SK-N-SH (cell line): ENCODE results near the gene MAN2A2. TPM values are rescaled to one million over a fixed set of nuclear protein-coding genes. Genes with fewer than 3 reads are reported as not detected.

Experiments
- CTCF ChIA-PET: fragments of 300-600, 350-600 bp; formaldehyde crosslinking; extraction: SDS; loops from one replicate; lab custom pipeline; 2021; lab: Yijun Ruan, JAX
- POLR2A ChIA-PET: fragments of 350-600 bp; sonication (Branson Sonifier 250); formaldehyde crosslinking; extraction: SDS; loops from one replicate; lab custom pipeline; 2020; ENCODE audit warnings: antibody characterized with exemption, inconsistent platforms; lab: Yijun Ruan, JAX
- DNase-seq: peaks from one replicate; pipeline ENCODE4 v3.0.0; 2012
- H2AFZ ChIP-seq: fragments of 200-600 bp; sonication (generic); 2 replicates; pipeline ENCODE4 v1.8.1; 2016; ENCODE audit warnings: antibody characterized with exemption, mild to moderate bottlenecking, low read depth
- H3F3A ChIP-seq: fragments of 200-600 bp; sonication (generic); replicated peaks from 2 replicates; pipeline ENCODE3; 2016; ENCODE audit warnings: antibody characterized with exemption, mild to moderate bottlenecking; ENCODE audit not compliant: insufficient read depth
- H3K27ac ChIP-seq, 2 experiments: fragments of 200-500 bp in 1 of 2; fragments of 200-600 bp in 1 of 2; sonication (Bioruptor generic) in 1 of 2; sonication (generic), shearing (Covaris generic) in 1 of 2; 2 replicates each; pipeline versions ENCODE4 v1.5.1 to v1.6.1; 2014 to 2016; ENCODE audit warnings: low read depth in 2 of 2, inconsistent platforms in 1 of 2, low read length in 1 of 2, mild to moderate bottlenecking in 1 of 2, mixed read lengths in 1 of 2
- H3K27me3 ChIP-seq: fragments of 200-600 bp; sonication (generic), shearing (Covaris generic); 2 replicates; pipeline ENCODE4 v1.6.1; 2016; ENCODE audit warnings: mixed run types; ENCODE audit not compliant: insufficient read depth
- H3K36me3 ChIP-seq, 2 experiments: fragments of 200-500 bp in 1 of 2; fragments of 200-600 bp in 1 of 2; sonication (Bioruptor generic) in 1 of 2; sonication (generic) in 1 of 2; replicated peaks in 1 of 2; 2 replicates each; pipeline versions ENCODE3 to v1.5.1; 2014 to 2016; ENCODE audit warnings: low read length in 1 of 2, mild to moderate bottlenecking in 1 of 2; ENCODE audit not compliant: insufficient read depth in 2 of 2, control insufficient read depth in 1 of 2
- H3K4me1 ChIP-seq, 2 experiments: fragments of 200-500 bp in 1 of 2; fragments of 200-600 bp in 1 of 2; sonication (Bioruptor generic) in 1 of 2; sonication (generic), shearing (Covaris generic) in 1 of 2; 2 replicates each; pipeline versions ENCODE4 v1.5.1 to v1.6.1; 2014 to 2016; ENCODE audit warnings: low read depth in 1 of 2, low read length in 1 of 2, mixed run types in 1 of 2; ENCODE audit not compliant: insufficient read depth in 2 of 2, control insufficient read depth in 1 of 2
- H3K4me2 ChIP-seq: fragments of 200-600 bp; sonication (generic), shearing (Covaris generic); 2 replicates; pipeline ENCODE4 v1.6.1; 2017; ENCODE audit warnings: mixed run types
- H3K4me3 ChIP-seq, 2 experiments: fragments of 200-500 bp in 1 of 2; fragments of 200-600 bp in 1 of 2; sonication (Bioruptor generic) in 1 of 2; sonication (generic), shearing (Covaris generic) in 1 of 2; 2 replicates each; pipeline versions ENCODE4 v1.5.1 to v1.8.1; 2014 to 2016; ENCODE audit warnings: low read depth in 2 of 2, inconsistent platforms in 1 of 2, low read length in 1 of 2, mild to moderate bottlenecking in 1 of 2, mixed read lengths in 1 of 2, moderate library complexity in 1 of 2
- H3K79me2 ChIP-seq: fragments of 200-600 bp; sonication (generic); 2 replicates; pipeline ENCODE4 v1.8.1; 2017; ENCODE audit warnings: mild to moderate bottlenecking; ENCODE audit not compliant: insufficient read depth
- H3K9ac ChIP-seq: fragments of 200-600 bp; sonication (generic); 2 replicates; pipeline ENCODE4 v1.6.1; 2017; ENCODE audit warnings: mixed run types
- H3K9me2 ChIP-seq: fragments of 200-600 bp; sonication (generic); 2 replicates; pipeline ENCODE4 v1.6.1; 2017; ENCODE audit warnings: mixed run types
- H3K9me3 ChIP-seq: fragments of 200-600 bp; sonication (generic); 2 replicates; pipeline ENCODE4 v1.6.1; 2017; ENCODE audit warnings: mixed run types, mild to moderate bottlenecking, moderate library complexity
- H4K20me1 ChIP-seq: fragments of 200-600 bp; sonication (generic); 2 replicates; pipeline ENCODE4 v1.6.1; 2017; ENCODE audit warnings: mild to moderate bottlenecking, mixed run types; ENCODE audit not compliant: insufficient read depth
- CHD2 ChIP-seq: fragments of 150-350 bp; IDR thresholded peaks from 2 replicates; pipeline ENCODE4 v1.6.1; 2018; ENCODE audit warnings: low read length; ENCODE audit not compliant: partially characterized antibody
- ELF1 ChIP-seq: IDR thresholded peaks from 2 replicates; pipeline ENCODE4 v1.4.0; 2012
- EP300 ChIP-seq, 2 experiments: IDR thresholded peaks; 2 replicates each; pipeline versions ENCODE4 v1.4.0 to v1.6.1; 2012; ENCODE audit warnings: borderline replicate concordance in 1 of 2, low read depth in 1 of 2, low read length in 1 of 2
- FOXJ3 ChIP-seq: sonication (generic); formaldehyde crosslinking; IDR thresholded peaks from 2 replicates; pipeline ENCODE4 v1.5.1; 2020; ENCODE audit warnings: mild to moderate bottlenecking, missing genetic modification reagents
- MXI1 ChIP-seq: IDR thresholded peaks from 2 replicates; pipeline ENCODE4 v1.6.1; 2012; ENCODE audit warnings: mild to moderate bottlenecking, low read depth, low read length, improper control_type of control experiment
- RFX5 ChIP-seq: IDR thresholded peaks from 2 replicates; pipeline ENCODE4 v1.6.1; 2012; ENCODE audit warnings: mild to moderate bottlenecking, improper control_type of control experiment, low read length
- SIN3A ChIP-seq: IDR thresholded peaks from 2 replicates; pipeline ENCODE4 v1.6.1; 2012; ENCODE audit warnings: low read depth, mild to moderate bottlenecking, low read length, moderate library complexity, borderline replicate concordance
- SMC3 ChIP-seq: IDR thresholded peaks from 2 replicates; pipeline ENCODE4 v1.6.1; 2012; ENCODE audit warnings: low read depth, low read length, improper control_type of control experiment
- TEAD4 ChIP-seq: IDR thresholded peaks from 2 replicates; pipeline ENCODE4 v1.4.0; 2012; ENCODE audit warnings: mild to moderate bottlenecking, borderline replicate concordance; ENCODE audit not compliant: insufficient read depth
- USF2 ChIP-seq: fragments of 150-350 bp; IDR thresholded peaks from 2 replicates; pipeline ENCODE4 v1.6.1; 2017; ENCODE audit warnings: antibody characterized with exemption, low read length, low read depth, borderline replicate concordance
- WGBS: methylation state at CpG from one replicate; pipeline ENCODE4 v1.1.6; 2017; ENCODE audit warnings: low lambda C conversion rate; 5-methylcytosine and 5-hydroxymethylcytosine counted together
- polyA plus RNA-seq, 3 experiments: library from polyadenylated mRNA; depleted of rRNA; stranded (reverse); fragments of >200 nt; gene quantifications; 2 replicates each; pipeline ENCODE4 v1.2.3, GENCODE V29; 2012
- TF ChIP-seq, protein P1 (sequence below): IDR thresholded peaks from 2 replicates; pipeline ENCODE4 v1.4.0; 2012; ENCODE audit warnings: low read depth, borderline replicate concordance

MAN2A2 gene
- polyA plus RNA-seq, 1 of the 3 experiments (the other 2 are of a cell fraction) = 35.0 TPM

- no peak for TF ChIP-seq CHD2
- TF ChIP-seq FOXJ3 (CRISPR knock-in tag) = no peak
- no peak for TF ChIP-seq RFX5
- TF ChIP-seq USF2 = no peak
- TF ChIP-seq TEAD4 = no peak
- TF ChIP-seq SIN3A = no peak; the same call in 1 of the 2 replicates
- TF ChIP-seq, protein P1, sequence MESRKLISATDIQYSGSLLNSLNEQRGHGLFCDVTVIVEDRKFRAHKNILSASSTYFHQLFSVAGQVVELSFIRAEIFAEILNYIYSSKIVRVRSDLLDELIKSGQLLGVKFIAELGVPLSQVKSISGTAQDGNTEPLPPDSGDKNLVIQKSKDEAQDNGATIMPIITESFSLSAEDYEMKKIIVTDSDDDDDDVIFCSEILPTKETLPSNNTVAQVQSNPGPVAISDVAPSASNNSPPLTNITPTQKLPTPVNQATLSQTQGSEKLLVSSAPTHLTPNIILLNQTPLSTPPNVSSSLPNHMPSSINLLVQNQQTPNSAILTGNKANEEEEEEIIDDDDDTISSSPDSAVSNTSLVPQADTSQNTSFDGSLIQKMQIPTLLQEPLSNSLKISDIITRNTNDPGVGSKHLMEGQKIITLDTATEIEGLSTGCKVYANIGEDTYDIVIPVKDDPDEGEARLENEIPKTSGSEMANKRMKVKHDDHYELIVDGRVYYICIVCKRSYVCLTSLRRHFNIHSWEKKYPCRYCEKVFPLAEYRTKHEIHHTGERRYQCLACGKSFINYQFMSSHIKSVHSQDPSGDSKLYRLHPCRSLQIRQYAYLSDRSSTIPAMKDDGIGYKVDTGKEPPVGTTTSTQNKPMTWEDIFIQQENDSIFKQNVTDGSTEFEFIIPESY = 0 out of 2 replicates have a peak, but pooled peaks have one; percentile 35
- TF ChIP-seq ELF1 = 0 out of 2 replicates have a peak, but pooled peaks have one; percentile 10
- TF ChIP-seq SMC3 = no peak; the same call in 1 of the 2 replicates
Measured at GRCh38 chr15:90869601-90870353, 33.3 kb upstream of the MAN2A2 start (continued).

- peak overlapping the region; percentile 86 for H2AFZ ChIP-seq
- ChIA-PET POLR2A (interaction anchor here (0.6 kb wide), 1 partner anchor 143 kb away, joined by 5 read pairs; no protein-coding TSS in a partner anchor), CTCF (interaction anchor here (1.0 to 4.2 kb wide), 4 partner anchors 15 to 223 kb away, joined by 3 to 24 read pairs (median 6); partner anchors contain the start of gene UNC45A)
- peak overlapping the region; percentile 75 to 81 for H3K27ac ChIP-seq
- H3F3A ChIP-seq = peaks cover 20% of the 10 kb centered on the region
- no peaks in the 10 kb centered on the region for H3K9me3 ChIP-seq
- H3K9me2 ChIP-seq = no peaks in the 10 kb centered on the region
- WGBS = 60% methylated on average over 17 of the region's 19 CpGs
- H3K36me3 ChIP-seq = no peaks in the 10 kb centered on the region
- peaks cover 14% of the 10 kb centered on the region; the same call in 1 of the 2 replicates for H4K20me1 ChIP-seq
- H3K9ac ChIP-seq = peak overlapping the region; percentile 88
- no peaks in the 10 kb centered on the region for H3K27me3 ChIP-seq
- H3K4me3 ChIP-seq = peak overlapping the region; percentile 80 to 84
- H3K4me1 ChIP-seq = peaks cover 29 to 39% of the 10 kb centered on the region in 2 experiments; a peak in 2 of 4 replicates
- no peak for DNase-seq
- TF ChIP-seq EP300 (IDR thresholded peaks at IDR 0.05; ENCODE audit: borderline replicate concordance in 1 of 2, low read depth in 1 of 2, low read length in 1 of 2) (no peak), MXI1 (0 out of 2 replicates have a peak, but pooled peaks have one; percentile 18)
- peaks cover 55% of the 10 kb centered on the region for H3K79me2 ChIP-seq
- H3K4me2 ChIP-seq = peak overlapping the region; percentile 77
Measured at GRCh38 chr15:90870354-90871138, 32.6 kb upstream of the MAN2A2 start.
